GM18499 (cell line): ENCODE measurements around the gene MAP1LC3B2.

Experiments used
- ATAC-seq: cut with Tn5 transposase; IDR thresholded peaks from one replicate; pipeline ENCODE4 v1.9.1; 2021; ENCODE audit warnings: moderate number of reproducible peaks; ENCODE audit not compliant: insufficient read depth, unreplicated experiment

Gene MAP1LC3B2

DNA sequence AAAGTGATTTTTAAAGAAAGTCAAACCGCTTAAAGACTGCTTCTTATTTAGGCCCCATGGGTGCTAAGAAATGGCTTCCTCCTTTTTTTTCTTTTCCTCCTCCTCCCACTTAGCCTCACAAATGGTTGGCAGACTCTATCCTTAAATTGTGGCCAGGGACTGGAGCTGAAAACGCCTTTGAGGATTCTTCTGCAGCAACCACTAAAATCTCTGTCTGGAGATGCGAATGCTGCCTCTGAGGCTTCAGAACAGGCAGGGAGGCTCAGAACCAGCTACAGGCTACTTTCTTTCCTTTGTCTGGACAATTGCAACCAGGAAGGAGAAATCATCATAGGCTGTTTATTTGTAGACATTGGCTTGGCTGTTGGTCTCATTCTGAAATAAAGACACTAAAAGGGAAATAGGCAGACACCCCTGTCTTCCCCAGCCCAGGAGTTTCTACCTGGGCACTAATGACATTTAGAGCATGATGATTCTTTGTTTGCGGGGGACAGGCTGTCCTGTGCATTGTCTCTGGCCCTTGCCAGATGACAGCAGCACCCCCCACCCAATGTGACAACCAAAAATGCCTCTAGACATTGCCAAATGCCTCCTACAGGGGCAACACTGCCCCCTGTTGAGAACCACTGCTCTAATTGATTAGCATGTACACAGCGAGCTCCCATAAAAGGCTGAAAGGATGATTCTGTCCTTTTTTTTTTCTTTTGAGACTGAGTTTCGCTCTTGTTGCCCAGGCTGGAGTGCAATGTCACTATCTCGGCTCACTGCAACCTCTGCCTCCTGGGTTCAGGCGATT, 50.3 kb downstream of the MAP1LC3B2 start:
- ATAC-seq, result no peak

DNA sequence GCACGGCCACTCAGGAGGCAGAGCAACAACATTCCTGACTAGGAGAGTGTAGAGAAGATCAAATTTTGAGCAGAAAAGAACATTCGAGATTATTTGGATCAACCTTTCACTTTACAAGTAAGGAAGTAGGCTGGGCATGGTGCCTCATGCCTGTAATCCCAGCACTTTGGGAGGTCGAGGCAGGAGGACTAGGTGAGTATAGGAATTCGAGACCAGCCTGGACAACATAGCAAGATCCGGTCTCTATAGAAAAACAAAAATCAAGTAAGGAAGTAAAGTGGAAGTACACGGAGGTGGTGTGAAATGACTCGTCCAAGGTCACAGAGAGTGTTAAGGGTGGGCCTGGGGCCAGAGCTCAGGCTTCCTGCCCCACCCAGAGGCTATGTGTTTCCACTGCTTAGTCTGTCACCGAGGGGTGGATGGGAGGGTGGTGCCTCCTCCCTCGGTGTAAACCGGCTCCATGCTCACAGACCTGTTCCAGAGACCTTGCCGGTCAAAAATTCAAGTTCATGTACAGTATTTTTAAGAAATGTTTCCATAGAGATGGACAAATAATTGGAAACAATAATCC, 51.9 kb downstream of the MAP1LC3B2 start:
- no peak for ATAC-seq

DNA sequence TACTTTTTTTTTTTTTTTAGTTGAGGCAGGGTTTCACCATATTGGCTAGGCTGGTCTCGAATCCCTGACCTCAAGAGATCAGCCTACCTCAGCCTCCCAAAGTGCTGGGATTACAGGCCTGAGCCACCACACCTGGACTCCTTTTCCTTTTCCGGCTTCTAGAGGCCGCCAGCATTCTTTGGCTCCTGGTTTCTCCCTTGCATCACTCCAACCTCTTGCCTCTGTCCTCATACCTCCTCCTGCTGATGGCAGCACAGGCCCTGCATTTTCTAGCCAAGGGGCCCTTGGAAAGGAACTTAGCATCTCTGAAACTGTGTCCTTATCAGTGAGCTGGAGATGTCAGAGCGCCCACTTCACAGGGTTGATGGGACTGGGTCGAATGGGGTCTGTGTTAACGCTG, 53.3 kb downstream of the MAP1LC3B2 start:
- no peak for ATAC-seq

DNA sequence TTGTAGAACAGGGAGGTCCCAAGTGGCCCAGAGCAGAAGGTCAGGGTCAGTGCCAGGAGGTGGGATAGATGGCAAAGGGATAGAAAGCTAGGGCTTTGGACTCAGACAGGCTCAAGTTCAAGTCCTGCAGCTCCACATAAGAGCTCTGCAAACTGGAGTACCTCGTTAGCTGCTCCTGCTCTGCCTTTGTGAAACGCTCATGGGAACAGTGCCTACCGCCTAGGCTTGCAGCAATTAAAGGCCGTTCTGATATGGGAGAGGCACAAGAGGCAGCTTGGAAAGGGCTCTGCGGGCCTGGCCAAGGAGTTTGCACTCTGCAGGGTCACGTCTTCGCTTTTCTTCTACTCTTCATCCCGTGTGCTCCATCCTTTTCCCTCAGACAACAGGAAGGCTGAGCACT, 54.1 kb downstream of the MAP1LC3B2 start:
- ATAC-seq, result no peak

DNA sequence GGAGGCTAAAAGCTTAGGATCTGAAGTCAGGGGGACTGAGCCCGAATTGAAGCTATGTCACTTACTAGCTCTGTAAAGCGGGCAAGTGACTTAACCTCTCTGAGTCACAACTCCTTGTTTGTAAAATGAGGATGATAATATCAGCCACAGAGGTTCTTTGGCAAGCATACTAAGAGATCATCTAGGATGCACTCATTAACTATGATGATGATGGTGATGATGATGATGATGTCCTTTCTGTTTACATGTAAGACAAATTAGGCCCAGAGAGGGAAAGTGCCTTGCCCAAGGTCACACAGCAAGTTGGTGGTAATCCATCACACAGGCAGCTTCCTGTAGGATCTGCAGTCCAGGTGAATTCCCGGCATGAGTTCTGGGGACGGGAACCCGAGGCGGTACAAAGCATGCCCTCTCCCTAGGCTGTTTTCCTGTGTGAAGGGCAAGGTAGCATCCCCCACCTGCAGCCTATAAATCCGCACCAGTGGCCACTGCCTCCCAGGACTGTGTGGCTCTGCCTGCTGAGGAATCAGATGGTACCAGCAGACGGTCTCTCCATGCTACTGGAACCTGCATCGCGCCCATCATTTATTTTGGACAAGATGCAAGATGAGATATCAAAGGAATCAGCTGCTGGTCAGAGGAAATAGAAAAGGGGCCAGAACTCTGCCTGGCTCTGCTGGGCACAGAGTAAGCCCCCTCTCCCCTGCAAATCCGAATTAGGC, 55.2 kb downstream of the MAP1LC3B2 start:
- ATAC-seq, result no peak

DNA sequence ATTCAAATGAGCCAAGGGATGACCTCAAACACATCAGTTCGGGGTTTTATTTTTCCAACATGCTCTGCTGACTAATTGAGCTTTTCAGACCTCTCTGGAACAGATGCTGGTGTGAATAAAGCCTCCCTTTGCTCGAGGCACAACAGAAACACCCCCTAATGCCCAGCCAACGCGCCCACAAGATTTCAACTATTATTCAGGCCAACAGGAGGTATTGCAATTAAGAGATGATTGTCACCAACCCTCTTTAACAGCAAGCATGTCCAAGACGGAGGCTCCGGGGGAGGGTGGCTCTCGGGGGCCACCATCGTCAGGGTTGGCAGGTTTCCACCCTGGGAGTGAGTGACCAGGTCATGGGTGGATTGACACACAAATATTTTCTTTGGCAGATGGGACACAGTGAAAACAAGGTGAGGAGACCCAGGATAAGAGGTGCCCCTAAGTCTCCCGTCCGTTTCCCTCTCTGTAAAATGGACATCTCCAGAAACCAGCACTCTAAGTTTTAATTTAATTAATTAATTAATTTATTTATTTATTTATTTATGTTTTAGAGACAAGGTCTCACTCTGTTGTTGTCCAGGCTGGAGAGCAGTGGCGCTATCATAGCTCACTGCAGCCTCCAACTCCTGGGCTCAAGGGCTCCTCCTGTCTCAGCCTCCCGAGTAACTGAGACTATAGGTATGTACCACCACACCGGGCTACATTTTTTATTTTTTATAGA, 56.1 kb downstream of the MAP1LC3B2 start:
- ATAC-seq, result no peak

DNA sequence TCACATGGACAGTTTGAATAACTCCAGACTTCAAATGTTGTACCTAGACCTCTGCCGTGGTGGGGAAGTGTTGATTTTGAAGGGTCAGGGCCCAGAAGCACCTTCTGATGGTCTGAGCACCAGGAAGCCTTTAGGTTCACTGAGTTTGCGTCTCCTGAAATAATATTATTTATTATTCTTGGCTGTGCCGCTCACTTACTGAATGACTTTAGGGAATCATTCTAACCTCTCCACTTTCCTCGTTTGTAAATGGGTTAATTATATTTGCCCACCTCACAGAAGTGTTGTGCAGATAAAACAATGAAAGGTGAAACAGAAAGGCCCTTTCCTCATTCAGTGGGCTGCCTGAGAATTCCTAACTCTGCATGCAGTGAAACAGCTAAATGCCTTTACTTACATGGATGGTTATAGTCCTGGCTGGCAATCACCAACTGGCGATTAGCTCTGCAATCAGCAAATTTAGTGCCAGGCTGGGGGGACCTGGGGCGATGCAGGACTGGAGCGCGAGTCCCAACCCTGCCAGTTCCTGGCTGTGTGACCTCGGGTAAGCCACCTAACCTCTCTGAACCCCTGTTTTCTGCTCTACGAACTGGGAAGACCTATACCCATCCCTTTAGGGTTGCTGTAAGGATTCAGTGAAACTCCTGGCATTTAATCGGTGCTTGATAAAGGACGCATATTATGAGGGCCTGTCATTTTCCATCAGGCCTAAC, 57.5 kb downstream of the MAP1LC3B2 start:
- no peak for ATAC-seq

DNA sequence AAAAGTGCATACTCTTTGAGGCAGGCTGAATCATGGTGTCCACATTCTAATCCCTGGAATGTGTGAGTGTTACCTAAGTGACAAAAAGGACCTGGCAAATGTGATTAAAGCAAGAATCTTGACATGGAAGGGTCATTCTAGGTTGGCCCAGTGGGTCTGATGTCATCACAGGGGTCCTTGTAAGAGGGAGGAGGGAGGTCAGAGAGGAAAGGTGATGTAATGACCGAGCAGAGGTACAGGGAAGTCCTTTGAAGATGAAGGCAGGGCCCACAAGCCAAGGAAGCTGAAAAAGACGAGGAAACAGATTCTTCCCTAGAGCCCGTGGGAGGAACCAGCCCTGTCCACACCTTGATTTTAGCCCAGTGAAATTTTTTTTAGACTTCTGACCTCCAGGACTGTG, 60.1 kb downstream of the MAP1LC3B2 start:
- ATAC-seq, result no peak

DNA sequence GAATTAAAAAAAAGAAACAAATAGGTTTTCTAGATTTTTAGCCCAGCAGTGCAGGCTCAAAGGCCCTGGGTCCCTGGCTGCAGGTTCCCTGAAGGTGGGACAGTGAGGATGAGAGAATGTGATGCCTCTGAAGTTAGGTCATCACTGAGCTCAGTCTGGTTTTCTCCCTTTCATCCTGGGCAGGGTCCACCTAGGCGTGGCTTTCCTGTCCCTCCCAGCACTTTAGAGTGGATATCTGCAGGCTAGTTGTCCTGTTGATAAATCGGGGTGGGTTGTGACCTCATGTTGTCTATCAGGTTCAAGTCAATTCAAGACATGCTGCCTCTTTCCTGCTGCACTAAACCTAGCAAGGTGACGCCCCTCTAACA, 60.9 kb downstream of the MAP1LC3B2 start:
- ATAC-seq, result no peak

DNA sequence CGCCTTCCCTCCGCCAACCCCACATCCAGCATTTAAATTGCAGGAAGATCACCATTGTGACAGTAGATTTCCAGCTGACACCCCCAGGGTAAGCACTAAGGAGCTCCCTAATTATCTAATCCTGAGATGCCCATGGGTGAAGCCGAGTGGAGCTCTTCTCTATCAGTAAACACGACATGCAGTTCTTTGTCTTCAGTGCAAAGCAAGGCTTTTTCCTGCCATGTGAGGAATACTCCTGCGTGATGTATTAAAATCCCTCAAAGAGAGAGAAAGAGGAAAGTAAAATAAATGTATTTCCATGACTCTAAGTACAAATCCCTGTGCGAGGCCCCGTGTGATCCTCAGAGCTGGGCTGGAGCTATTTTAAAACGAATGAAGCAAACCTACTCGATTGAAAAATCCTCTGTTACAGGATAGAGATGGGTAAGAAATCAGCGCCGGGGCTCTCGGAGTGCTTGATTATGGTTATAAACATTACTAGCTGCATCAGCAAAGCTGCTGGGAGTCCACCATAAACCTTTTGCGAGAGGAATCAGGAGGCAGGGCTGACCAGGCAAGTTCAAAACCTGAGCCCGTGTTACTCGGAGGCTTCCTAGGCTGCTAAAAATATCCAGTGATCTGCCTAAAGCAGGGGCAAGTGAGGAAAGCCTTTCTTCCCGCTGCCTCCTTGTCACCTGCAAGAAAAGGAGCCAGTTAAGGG, 61.5 kb downstream of the MAP1LC3B2 start:
- no peak for ATAC-seq

DNA sequence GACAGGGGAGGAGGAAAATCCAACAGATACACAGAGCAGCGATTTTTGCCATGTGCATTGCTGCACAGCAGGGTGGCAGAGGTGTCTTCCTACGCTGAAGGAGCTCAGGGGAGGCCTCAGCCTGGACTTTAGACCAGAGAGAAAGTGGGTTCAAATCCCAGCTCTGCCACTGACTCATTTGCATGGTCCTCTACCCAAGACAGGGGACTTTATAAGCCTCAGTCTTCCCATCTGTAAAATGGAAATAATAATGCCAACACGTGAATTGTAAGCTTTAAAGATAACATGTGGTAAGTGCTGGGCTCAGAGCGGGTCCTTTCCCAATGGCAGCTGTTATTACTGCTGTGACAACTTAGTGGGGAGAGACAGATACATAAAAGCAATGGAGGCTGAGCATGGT, 62.0 kb downstream of the MAP1LC3B2 start:
- ATAC-seq, result no peak

DNA sequence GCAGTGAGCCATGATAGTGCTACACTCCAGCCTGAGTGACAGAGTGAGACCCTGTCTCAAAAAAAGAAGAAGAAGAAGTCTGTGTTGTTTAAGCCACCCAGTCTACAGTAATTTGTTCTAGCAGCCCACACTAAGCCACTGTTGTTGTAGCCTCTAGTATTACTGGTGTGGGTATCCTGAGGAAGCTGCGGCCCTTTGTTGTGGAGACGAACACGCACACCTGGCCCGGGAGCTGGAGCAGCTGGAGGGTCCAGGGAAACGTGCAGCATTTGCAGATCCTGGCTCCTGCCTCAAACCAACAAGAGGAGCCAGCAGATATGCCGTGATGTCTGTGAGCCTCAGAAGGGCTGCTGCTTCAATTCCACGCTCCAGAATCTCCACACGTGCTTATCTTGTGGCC, 65.3 kb downstream of the MAP1LC3B2 start:
- no peak for ATAC-seq

DNA sequence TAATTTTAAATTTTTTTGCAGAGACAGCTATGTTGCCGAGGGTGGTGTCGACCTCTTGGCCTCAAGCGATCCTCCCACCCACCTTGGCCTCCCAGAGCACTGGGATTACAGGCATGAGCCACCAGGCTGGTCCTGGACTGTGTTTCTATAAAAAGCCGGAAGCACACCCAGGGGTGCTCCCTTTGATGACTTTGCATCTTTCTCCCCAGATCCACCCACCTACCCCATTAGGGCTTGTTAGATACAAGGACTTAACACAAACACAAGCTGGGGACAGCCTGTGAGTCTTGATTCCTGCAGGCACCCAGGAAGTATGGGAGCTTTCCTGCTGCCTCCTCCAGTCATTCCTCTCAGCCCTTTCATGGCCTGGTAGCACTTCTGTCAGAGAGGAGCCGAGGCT, 67.0 kb downstream of the MAP1LC3B2 start:
- ATAC-seq, result no peak
